Uterus (tissue), 2 donors: Measurements from ENCODE around the gene ZNF689.
A peak's percentile ranks its signal among the peaks of the same experiment; 100 is the strongest.

ENCODE experiments used
- CTCF ChIP-seq, 4 experiments: fragments of 200-600 bp in 2 of 4; fragments of 450-650 bp in 2 of 4; sonication (generic) in 2 of 4; IDR thresholded peaks; one replicate each; pipeline ENCODE4 v1.5.1; 2016 to 2019; ENCODE audit warnings: antibody characterized with exemption in 4 of 4, mild to moderate bottlenecking in 2 of 4, moderate library complexity in 1 of 4
- POLR2A ChIP-seq, 2 donors: fragments of 450-650 bp; IDR thresholded peaks; one replicate each; pipeline ENCODE4 v1.6.1; 2016; ENCODE audit warnings: antibody characterized with exemption in 2 of 2, mild to moderate bottlenecking in 1 of 2, moderate library complexity in 1 of 2

GRCh38 chr16:30609002-30609925 is 925 bp downstream of the ZNF689 start:
- TF ChIP-seq POLR2A (IDR thresholded peaks at IDR 0.05): no peak
- TF ChIP-seq CTCF (IDR thresholded peaks at IDR 0.05): peak in 2 of 4 experiments; percentile 2 to 4
